ENCODE results near the gene PAM. TPM values are rescaled to one million over a fixed set of nuclear protein-coding genes. Genes with fewer than 3 reads are reported as not detected.

Gene PAM
- polyA plus RNA-seq, 1 donor from 2014 or later, result 363 TPM

GRCh38 chr5:102818345-102818744 lies 63.2 kb downstream of the PAM start:
- Histone ChIP-seq H3K36me3 (ENCODE audit: insufficient read depth, low read length) (no peaks in the 10 kb centered on the region), H3K4me3 (ENCODE audit: low read length) (no peak overlapping the region), H3K9ac (ENCODE audit: low read length) (no peak overlapping the region), H3K79me2 (replicated peaks; ENCODE audit: insufficient read depth, low read length) (peaks cover 37% of the 10 kb centered on the region), H3F3A (ENCODE audit: insufficient read depth, low read length, poor library complexity, severe bottlenecking) (no peaks in the 10 kb centered on the region), H3K27me3 (ENCODE audit: insufficient read depth, low read depth, low read length) (no peaks in the 10 kb centered on the region), H3K27ac (ENCODE audit: low read length) (no peak overlapping the region), H4K20me1 (ENCODE audit: insufficient read depth) (no peaks in the 10 kb centered on the region), H3K9me3 (ENCODE audit: low read length) (no peaks in the 10 kb centered on the region), H3K9me2 (ENCODE audit: insufficient read depth, low read length) (no peaks in the 10 kb centered on the region), H2AFZ (ENCODE audit: low read depth, low read length) (no peak overlapping the region), H3K4me2 (ENCODE audit: low read length) (no peak overlapping the region)
- TF ChIP-seq SMC3 (conservative IDR thresholded peaks at IDR 0.05; ENCODE audit: poor library complexity) (no peak), EZH2 (IDR thresholded peaks at IDR 0.05; ENCODE audit: borderline replicate concordance, insufficient read depth, low read length, poor library complexity, severe bottlenecking) (no peak), POLR2AphosphoS5 (IDR thresholded peaks at IDR 0.05) (no peak), TAF1 (IDR thresholded peaks at IDR 0.05; ENCODE audit: low read depth) (no peak), EP300 (conservative IDR thresholded peaks at IDR 0.05; ENCODE audit: poor library complexity, severe bottlenecking) (no peak), REST (IDR thresholded peaks at IDR 0.05; ENCODE audit: borderline replicate concordance) (no peak), MXI1 (conservative IDR thresholded peaks at IDR 0.05; ENCODE audit: poor library complexity, severe bottlenecking) (no peak), RAD21 (conservative IDR thresholded peaks at IDR 0.05) (no peak)
- TF ChIP-seq, protein P1, sequence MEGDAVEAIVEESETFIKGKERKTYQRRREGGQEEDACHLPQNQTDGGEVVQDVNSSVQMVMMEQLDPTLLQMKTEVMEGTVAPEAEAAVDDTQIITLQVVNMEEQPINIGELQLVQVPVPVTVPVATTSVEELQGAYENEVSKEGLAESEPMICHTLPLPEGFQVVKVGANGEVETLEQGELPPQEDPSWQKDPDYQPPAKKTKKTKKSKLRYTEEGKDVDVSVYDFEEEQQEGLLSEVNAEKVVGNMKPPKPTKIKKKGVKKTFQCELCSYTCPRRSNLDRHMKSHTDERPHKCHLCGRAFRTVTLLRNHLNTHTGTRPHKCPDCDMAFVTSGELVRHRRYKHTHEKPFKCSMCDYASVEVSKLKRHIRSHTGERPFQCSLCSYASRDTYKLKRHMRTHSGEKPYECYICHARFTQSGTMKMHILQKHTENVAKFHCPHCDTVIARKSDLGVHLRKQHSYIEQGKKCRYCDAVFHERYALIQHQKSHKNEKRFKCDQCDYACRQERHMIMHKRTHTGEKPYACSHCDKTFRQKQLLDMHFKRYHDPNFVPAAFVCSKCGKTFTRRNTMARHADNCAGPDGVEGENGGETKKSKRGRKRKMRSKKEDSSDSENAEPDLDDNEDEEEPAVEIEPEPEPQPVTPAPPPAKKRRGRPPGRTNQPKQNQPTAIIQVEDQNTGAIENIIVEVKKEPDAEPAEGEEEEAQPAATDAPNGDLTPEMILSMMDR (IDR thresholded peaks at IDR 0.05; ENCODE audit: poor library complexity, severe bottlenecking), result no peak

GRCh38 chr5:102818934-102819333 lies 63.8 kb downstream of the PAM start:
- H3K9me2 ChIP-seq (ENCODE audit: insufficient read depth, low read length), result no peaks in the 10 kb centered on the region
- H2AFZ ChIP-seq (ENCODE audit: low read depth, low read length), result no peak overlapping the region
- TF ChIP-seq SMC3 (conservative IDR thresholded peaks at IDR 0.05; ENCODE audit: poor library complexity) (no peak), EZH2 (IDR thresholded peaks at IDR 0.05; ENCODE audit: borderline replicate concordance, insufficient read depth, low read length, poor library complexity, severe bottlenecking) (no peak), POLR2AphosphoS5 (IDR thresholded peaks at IDR 0.05) (no peak), RAD21 (conservative IDR thresholded peaks at IDR 0.05) (no peak), REST (IDR thresholded peaks at IDR 0.05; ENCODE audit: borderline replicate concordance) (no peak), TAF1 (IDR thresholded peaks at IDR 0.05; ENCODE audit: low read depth) (no peak), EP300 (conservative IDR thresholded peaks at IDR 0.05; ENCODE audit: poor library complexity, severe bottlenecking) (no peak), MXI1 (conservative IDR thresholded peaks at IDR 0.05; ENCODE audit: poor library complexity, severe bottlenecking) (no peak)
- TF ChIP-seq, protein P1 (IDR thresholded peaks at IDR 0.05; ENCODE audit: poor library complexity, severe bottlenecking), result no peak
- no peaks in the 10 kb centered on the region for H3K27me3 ChIP-seq (ENCODE audit: insufficient read depth, low read depth, low read length)
- H3K4me3 ChIP-seq (ENCODE audit: low read length), result no peak overlapping the region
- H3K79me2 ChIP-seq (replicated peaks; ENCODE audit: insufficient read depth, low read length), result peaks cover 31% of the 10 kb centered on the region
- no peaks in the 10 kb centered on the region for H3K9me3 ChIP-seq (ENCODE audit: low read length)
- H3K4me2 ChIP-seq (ENCODE audit: low read length), result no peak overlapping the region
- H3K36me3 ChIP-seq (ENCODE audit: insufficient read depth, low read length), result no peaks in the 10 kb centered on the region
- no peak overlapping the region for H3K9ac ChIP-seq (ENCODE audit: low read length)
- no peaks in the 10 kb centered on the region for H3F3A ChIP-seq (ENCODE audit: insufficient read depth, low read length, poor library complexity, severe bottlenecking)
- H3K27ac ChIP-seq (ENCODE audit: low read length), result no peak overlapping the region
- H4K20me1 ChIP-seq (ENCODE audit: insufficient read depth), result no peaks in the 10 kb centered on the region

Measured in neural cell (in vitro differentiated cells).